ENCODE results near the gene BASP1. TPM values are rescaled to one million over a fixed set of nuclear protein-coding genes. Genes with fewer than 3 reads are reported as not detected.
"Not testable (repeated sequence)": the region's sequence is repeated elsewhere in the genome, so short reads cannot be mapped to it uniquely, and the experiment has no call there.

Gene BASP1
- total RNA-seq, 4 donors from 2014 or later: 19.8 to 53.9 (median 32.5) TPM

DNA sequence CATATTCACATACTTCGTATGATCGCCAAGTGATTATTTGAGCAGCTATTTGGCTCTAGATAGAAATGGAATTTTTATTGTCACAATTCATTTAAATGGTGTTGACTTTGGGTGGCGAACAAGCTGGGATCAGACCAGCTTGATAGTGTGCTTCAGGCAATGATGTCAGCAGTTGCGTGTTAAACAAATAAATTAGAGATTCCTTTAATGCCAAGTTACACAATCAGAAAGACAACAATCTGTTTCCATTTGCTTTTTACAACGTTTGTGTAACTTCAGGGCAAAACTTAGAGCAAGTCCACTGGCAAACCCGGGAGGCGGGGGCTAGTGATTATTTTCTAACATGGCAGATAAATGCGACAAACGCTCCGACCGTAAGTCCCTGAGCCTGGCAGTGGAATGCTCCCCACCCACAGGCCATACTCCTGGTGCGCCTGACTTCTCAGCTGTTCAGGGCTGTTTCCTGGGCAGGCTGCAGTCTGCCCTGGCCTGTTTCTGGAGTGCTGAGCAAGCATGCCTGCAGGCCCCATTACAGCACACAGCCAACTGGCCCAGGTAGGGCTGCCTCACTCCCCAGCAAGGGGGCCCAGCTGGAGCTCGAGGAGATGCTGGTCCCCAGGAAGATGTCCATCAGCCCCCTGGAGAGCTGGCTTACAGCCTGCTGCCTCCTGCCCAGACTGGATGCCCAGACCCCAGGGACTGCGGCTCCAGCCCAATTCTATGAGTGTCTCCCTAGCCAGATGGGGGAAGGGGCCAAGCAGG, 88.7 kb downstream of the BASP1 start:
- DNase-seq (ENCODE audit: low spot score): no peak

DNA sequence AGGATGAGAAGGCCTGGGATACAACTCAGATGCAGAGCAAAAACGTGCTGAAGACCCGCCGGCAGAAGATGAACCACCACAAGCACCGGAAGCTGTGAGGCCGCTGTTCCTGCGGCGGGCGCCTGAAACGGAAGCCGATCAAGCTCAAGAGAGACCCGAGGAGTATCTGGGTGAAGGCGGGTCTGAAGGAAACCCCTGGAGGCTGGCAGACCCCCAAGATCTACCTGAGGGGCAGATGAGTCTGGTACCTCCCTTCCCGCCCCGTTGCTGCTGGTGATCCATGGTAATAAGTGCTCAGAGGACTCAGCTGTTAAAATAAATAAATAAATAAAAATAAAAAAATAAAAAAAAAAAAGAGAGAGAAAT, 89.3 kb downstream of the BASP1 start:
- no peak for DNase-seq (ENCODE audit: low spot score)
- no peak for ATAC-seq (ENCODE audit: low FRiP score)
- TF ChIP-seq CTCF (IDR thresholded peaks at IDR 0.05): no peak

More for the DNA sequence above, 88.7 kb downstream of the BASP1 start:
- TF ChIP-seq CTCF (IDR thresholded peaks at IDR 0.05): no peak
- ATAC-seq (ENCODE audit: low FRiP score): no peak

GRCh38 chr5:17307440-17307839, 90.0 kb downstream of the BASP1 start:
- not testable (repeated sequence) for DNase-seq (ENCODE audit: low spot score); ATAC-seq (ENCODE audit: low FRiP score)

DNA sequence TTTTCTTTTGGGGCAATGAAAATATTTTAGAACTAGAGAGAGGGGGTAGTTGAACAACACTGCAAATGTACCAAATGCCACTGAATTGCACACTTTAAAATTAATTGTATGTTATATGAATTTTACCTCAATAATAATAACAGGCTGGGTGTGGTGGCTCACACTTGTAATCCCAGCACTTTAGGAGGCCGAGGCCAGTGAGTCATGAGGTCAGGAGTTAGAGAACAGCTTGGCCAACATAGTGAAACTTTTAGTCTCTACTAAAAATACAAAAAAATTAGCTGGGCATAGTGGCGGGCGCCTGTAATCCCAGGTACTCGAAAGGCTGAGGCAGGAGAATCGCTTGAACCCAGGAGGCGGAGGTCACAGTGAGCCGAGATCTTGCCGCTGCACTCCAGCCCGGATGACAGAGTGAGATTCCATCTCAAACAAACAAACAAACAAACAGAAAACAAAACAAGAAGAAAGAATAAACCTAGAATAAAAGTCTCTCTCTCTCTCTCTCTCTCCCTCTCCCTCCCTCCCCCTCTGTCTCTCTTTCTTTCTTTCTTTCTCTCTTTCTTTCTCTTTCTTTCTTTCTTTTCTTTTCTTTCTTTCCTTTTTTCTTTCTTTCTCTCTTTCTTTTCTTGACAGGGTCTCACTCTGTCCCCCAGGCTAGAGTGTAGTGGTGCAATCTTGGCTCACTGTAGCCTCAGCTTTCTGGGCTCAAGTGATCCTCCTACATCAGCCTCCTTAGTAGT, 91.1 kb downstream of the BASP1 start:
- ATAC-seq (ENCODE audit: low FRiP score) (no peak), DNase-seq (ENCODE audit: low spot score) (no peak)

DNA sequence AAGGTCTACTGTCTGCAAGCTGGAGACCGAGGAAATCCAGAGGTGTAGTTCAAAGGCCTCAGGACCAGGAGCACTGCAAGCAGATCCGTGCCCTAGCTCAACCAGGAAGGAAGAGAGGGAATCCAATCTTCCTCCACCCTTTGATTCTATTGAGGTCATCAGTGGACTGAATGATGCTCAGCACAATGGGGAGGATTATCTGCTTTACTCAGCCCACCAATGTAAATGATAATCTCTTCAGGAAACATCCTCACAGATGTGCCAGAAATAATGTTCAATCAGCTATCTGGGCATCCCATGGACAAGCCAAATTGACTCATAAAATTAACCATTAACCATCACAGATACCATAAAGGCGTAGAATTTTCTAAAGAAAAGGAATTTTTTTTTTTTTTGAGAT, 92.0 kb downstream of the BASP1 start:
- DNase-seq (ENCODE audit: low spot score) (no peak), ATAC-seq (ENCODE audit: low FRiP score) (no peak)
- no peak for TF ChIP-seq CTCF (IDR thresholded peaks at IDR 0.05)

More for the DNA sequence above, 91.1 kb downstream of the BASP1 start:
- TF ChIP-seq CTCF (IDR thresholded peaks at IDR 0.05): no peak

DNA sequence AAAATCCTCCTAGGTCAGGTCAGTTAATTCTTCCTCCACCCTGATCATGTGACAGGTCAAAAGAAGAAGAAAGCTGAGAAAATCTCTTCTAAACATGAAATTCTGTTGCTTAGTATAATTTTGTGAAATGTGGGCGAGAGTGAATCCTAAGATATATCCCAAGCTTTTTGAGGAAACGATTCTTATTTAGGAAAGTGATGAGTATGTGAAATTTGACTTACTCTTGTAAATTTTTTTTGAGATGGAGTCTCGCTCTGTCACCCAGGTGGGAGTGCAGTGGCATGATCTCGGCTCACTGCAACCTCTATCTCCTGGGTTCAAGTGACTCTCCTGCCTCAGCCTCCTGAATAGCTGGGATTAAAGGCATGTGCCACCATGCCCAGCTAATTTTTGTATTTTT, 93.1 kb downstream of the BASP1 start:
- DNase-seq (ENCODE audit: low spot score); ATAC-seq (ENCODE audit: low FRiP score): not testable (repeated sequence)

DNA sequence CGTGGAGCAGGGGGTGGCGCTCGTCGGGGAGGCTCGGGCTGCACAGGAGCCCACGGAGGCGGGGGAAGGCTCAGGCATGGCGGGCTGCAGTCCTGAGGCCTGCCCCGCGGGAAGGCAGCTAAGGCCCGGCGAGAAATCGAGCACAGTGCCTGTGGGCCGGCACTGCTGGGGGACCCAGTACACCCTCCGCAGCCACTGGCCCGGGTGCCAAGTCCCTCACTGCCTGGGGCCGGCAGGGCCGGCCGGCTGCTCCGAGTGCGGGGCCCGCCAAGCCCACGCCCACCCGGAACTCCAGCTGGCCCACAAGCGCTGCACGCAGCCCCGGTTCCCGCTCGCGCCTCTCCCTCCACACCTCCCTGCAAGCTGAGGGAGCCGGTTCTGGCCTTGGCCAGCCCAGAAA, 94.4 kb downstream of the BASP1 start:
- DNase-seq (ENCODE audit: low spot score); ATAC-seq (ENCODE audit: low FRiP score): not testable (repeated sequence)

DNA sequence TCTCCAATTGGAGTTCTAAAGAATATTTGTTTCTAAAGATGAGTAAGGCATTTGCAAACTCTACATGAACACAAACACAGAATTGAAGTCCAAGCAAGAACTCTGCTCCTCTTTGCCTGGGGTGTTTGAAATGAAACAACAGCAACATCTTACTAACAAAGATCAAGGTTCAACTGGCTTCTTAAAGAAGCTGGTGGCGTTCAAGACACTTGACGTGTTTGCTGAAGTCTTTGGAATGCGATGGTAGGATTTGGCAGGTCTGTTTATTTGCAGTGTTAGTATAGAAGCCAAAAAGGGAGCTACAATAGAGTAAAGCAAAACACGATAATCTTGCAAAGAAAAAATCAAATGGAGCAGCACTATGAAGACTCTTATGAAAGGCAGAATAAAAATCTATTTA, 94.9 kb downstream of the BASP1 start:
- ATAC-seq (ENCODE audit: low FRiP score) (no peak), DNase-seq (ENCODE audit: low spot score) (no peak)
- TF ChIP-seq CTCF (IDR thresholded peaks at IDR 0.05): no peak

All from omental fat pad (tissue), 4 donors.